ENCODE measurements around the gene SND1.

Gene SND1

GRCh38 chr7:127803626-127804025, 151.6 kb downstream of the SND1 start:
- no peak for TF ChIP-seq ELF4 (IDR thresholded peaks at IDR 0.05)
- no peak for TF ChIP-seq TARDBP (IDR thresholded peaks at IDR 0.05)
- TF ChIP-seq FOXK2 (IDR thresholded peaks at IDR 0.05): no peak
- TF ChIP-seq FOXA1 (IDR thresholded peaks at IDR 0.05): no peak
- no peak for TF ChIP-seq ARNT (IDR thresholded peaks at IDR 0.05)
- no peak for TF ChIP-seq SP1 (IDR thresholded peaks at IDR 0.05)
- TF ChIP-seq PKNOX1 (IDR thresholded peaks at IDR 0.05): no peak
- no peak for TF ChIP-seq BHLHE40 (IDR thresholded peaks at IDR 0.05; ENCODE audit: borderline replicate concordance)
- CTCF ChIA-PET: no interaction called here
- POLR2A ChIA-PET: no interaction called here
- no peak for DNase-seq (ENCODE audit: extremely low spot score)

GRCh38 chr7:127807340-127807739, 155.3 kb downstream of the SND1 start:
- no peak for DNase-seq (ENCODE audit: extremely low spot score)
- TF ChIP-seq HDGF (IDR thresholded peaks at IDR 0.05; ENCODE audit: borderline replicate concordance) (no peak), FOXA1 (IDR thresholded peaks at IDR 0.05) (no peak), NFRKB (IDR thresholded peaks at IDR 0.05) (no peak), LEF1 (IDR thresholded peaks at IDR 0.05; ENCODE audit: borderline replicate concordance) (no peak), TARDBP (IDR thresholded peaks at IDR 0.05) (no peak), SP1 (IDR thresholded peaks at IDR 0.05) (no peak), FOXM1 (IDR thresholded peaks at IDR 0.05; ENCODE audit: borderline replicate concordance) (no peak), SUZ12 (IDR thresholded peaks at IDR 0.05) (no peak), CTBP1 (IDR thresholded peaks at IDR 0.05; ENCODE audit: borderline replicate concordance) (no peak), ARNT (IDR thresholded peaks at IDR 0.05) (no peak)
- CTCF ChIA-PET: no interaction called here
- POLR2A ChIA-PET: no interaction called here

GRCh38 chr7:127807829-127808228, 155.8 kb downstream of the SND1 start:
- TF ChIP-seq TARDBP (IDR thresholded peaks at IDR 0.05) (no peak), SUZ12 (IDR thresholded peaks at IDR 0.05) (no peak), L3MBTL2 (conservative IDR thresholded peaks at IDR 0.05) (no peak), ARNT (IDR thresholded peaks at IDR 0.05) (no peak), HDGF (IDR thresholded peaks at IDR 0.05; ENCODE audit: borderline replicate concordance) (no peak), LEF1 (IDR thresholded peaks at IDR 0.05; ENCODE audit: borderline replicate concordance) (no peak), BHLHE40 (IDR thresholded peaks at IDR 0.05; ENCODE audit: borderline replicate concordance) (no peak), FOXM1 (IDR thresholded peaks at IDR 0.05; ENCODE audit: borderline replicate concordance) (no peak), FOXA1 (IDR thresholded peaks at IDR 0.05) (no peak), SP1 (IDR thresholded peaks at IDR 0.05) (no peak), CTBP1 (IDR thresholded peaks at IDR 0.05; ENCODE audit: borderline replicate concordance) (no peak), NFRKB (IDR thresholded peaks at IDR 0.05) (no peak), FOXK2 (IDR thresholded peaks at IDR 0.05) (no peak), ELF4 (IDR thresholded peaks at IDR 0.05) (no peak), PKNOX1 (IDR thresholded peaks at IDR 0.05) (no peak), ZNF384 (IDR thresholded peaks at IDR 0.05) (no peak)
- CTCF ChIA-PET: no interaction called here
- POLR2A ChIA-PET: no interaction called here
- DNase-seq (ENCODE audit: extremely low spot score): no peak

GRCh38 chr7:127809261-127809702, 157.3 kb downstream of the SND1 start:
- TF ChIP-seq SP1 (IDR thresholded peaks at IDR 0.05): no peak
- no peak for TF ChIP-seq ELF4 (IDR thresholded peaks at IDR 0.05)
- TF ChIP-seq ARNT (IDR thresholded peaks at IDR 0.05): no peak
- TF ChIP-seq L3MBTL2 (conservative IDR thresholded peaks at IDR 0.05): no peak
- TF ChIP-seq SUZ12 (IDR thresholded peaks at IDR 0.05): no peak
- CTCF ChIA-PET: no interaction called here
- POLR2A ChIA-PET: no interaction called here
- no peak for DNase-seq (ENCODE audit: extremely low spot score)

- ChIA-PET CTCF (no interaction called here), POLR2A (no interaction called here)
- TF ChIP-seq SUZ12 (IDR thresholded peaks at IDR 0.05): no peak
- no peak for TF ChIP-seq TARDBP (IDR thresholded peaks at IDR 0.05)
- TF ChIP-seq CTBP1 (IDR thresholded peaks at IDR 0.05; ENCODE audit: borderline replicate concordance): no peak
- TF ChIP-seq ARNT (IDR thresholded peaks at IDR 0.05): no peak
- no peak for TF ChIP-seq BHLHE40 (IDR thresholded peaks at IDR 0.05; ENCODE audit: borderline replicate concordance)
- TF ChIP-seq L3MBTL2 (conservative IDR thresholded peaks at IDR 0.05): no peak
- no peak for DNase-seq (ENCODE audit: extremely low spot score)
These were observed 158.1 kb downstream of the SND1 start for GRCh38 chr7:127810113-127810512.

- POLR2A ChIA-PET: no interaction called here
- no peak for DNase-seq (ENCODE audit: extremely low spot score)
- CTCF ChIA-PET: no interaction called here
- TF ChIP-seq ELF4 (IDR thresholded peaks at IDR 0.05): no peak
- no peak for TF ChIP-seq CTBP1 (IDR thresholded peaks at IDR 0.05; ENCODE audit: borderline replicate concordance)
- no peak for TF ChIP-seq SP1 (IDR thresholded peaks at IDR 0.05)
- no peak for TF ChIP-seq PKNOX1 (IDR thresholded peaks at IDR 0.05)
- TF ChIP-seq NFRKB (IDR thresholded peaks at IDR 0.05): no peak
- no peak for TF ChIP-seq TARDBP (IDR thresholded peaks at IDR 0.05)
- no peak for TF ChIP-seq FOXM1 (IDR thresholded peaks at IDR 0.05; ENCODE audit: borderline replicate concordance)
- no peak for TF ChIP-seq LEF1 (IDR thresholded peaks at IDR 0.05; ENCODE audit: borderline replicate concordance)
- no peak for TF ChIP-seq L3MBTL2 (conservative IDR thresholded peaks at IDR 0.05)
- TF ChIP-seq FOXA1 (IDR thresholded peaks at IDR 0.05): no peak
- no peak for TF ChIP-seq ARNT (IDR thresholded peaks at IDR 0.05)
- no peak for TF ChIP-seq FOXK2 (IDR thresholded peaks at IDR 0.05)
- TF ChIP-seq BHLHE40 (IDR thresholded peaks at IDR 0.05; ENCODE audit: borderline replicate concordance): no peak
- TF ChIP-seq SUZ12 (IDR thresholded peaks at IDR 0.05): no peak
- no peak for TF ChIP-seq ZNF384 (IDR thresholded peaks at IDR 0.05)
- no peak for TF ChIP-seq HDGF (IDR thresholded peaks at IDR 0.05; ENCODE audit: borderline replicate concordance)
These were observed 159.0 kb downstream of the SND1 start for GRCh38 chr7:127810696-127811660.
